Subcutaneous abdominal adipose tissue (tissue), 5 donors: ENCODE measurements around the gene NPY.

Experiments used
- H3K27ac ChIP-seq: one replicate; pipeline ENCODE4 v1.7.0; 2013; ENCODE audit warnings: low read depth, mild to moderate bottlenecking, inconsistent platforms, low read length, moderate library complexity
- H3K27me3 ChIP-seq, 5 donors: one replicate each; pipeline ENCODE4 v1.7.0; 2013; ENCODE audit warnings: low read length in 5 of 5, inconsistent platforms in 1 of 5; ENCODE audit not compliant: control insufficient read depth in 5 of 5, insufficient read depth in 4 of 5
- H3K36me3 ChIP-seq, 5 donors: one replicate each; pipeline ENCODE4 v1.7.0; 2013; ENCODE audit warnings: low read length in 5 of 5; ENCODE audit not compliant: control insufficient read depth in 5 of 5, insufficient read depth in 5 of 5
- H3K4me1 ChIP-seq, 5 donors: one replicate each; pipeline ENCODE4 v1.7.0; 2013; ENCODE audit warnings: low read length in 5 of 5, mild to moderate bottlenecking in 3 of 5, moderate library complexity in 1 of 5; ENCODE audit not compliant: control insufficient read depth in 5 of 5, insufficient read depth in 5 of 5
- H3K4me3 ChIP-seq, 5 donors: one replicate each; pipeline ENCODE4 v1.7.0; 2013; ENCODE audit warnings: low read length in 5 of 5, low read depth in 1 of 5
- H3K9ac ChIP-seq, 5 donors: one replicate each; pipeline ENCODE4 v1.7.0; 2013; ENCODE audit warnings: low read length in 5 of 5, mild to moderate bottlenecking in 4 of 5, moderate library complexity in 3 of 5
- H3K9me3 ChIP-seq, 5 donors: one replicate each; pipeline ENCODE4 v1.7.0; 2013; ENCODE audit warnings: low read length in 5 of 5; ENCODE audit not compliant: control insufficient read depth in 5 of 5
- donor health status: healthy.
- donor health status: healthy.
- donor health status: healthy.
- donor health status: healthy.
- donor health status: healthy.

NPY gene

GRCh38 chr7:24334627-24335026, 50.6 kb downstream of the NPY start:
- Histone ChIP-seq H3K36me3 (no peaks in the 10 kb centered on the region), H3K4me1 (no peaks in the 10 kb centered on the region), H3K9ac (no peak overlapping the region), H3K9me3 (no peaks in the 10 kb centered on the region), H3K27ac (no peak overlapping the region), H3K27me3 (peaks cover 0 to 5% (median 4%) of the 10 kb centered on the region in 5 donors), H3K4me3 (no peak overlapping the region)

GRCh38 chr7:24336461-24336860, 52.5 kb downstream of the NPY start:
- no peaks in the 10 kb centered on the region for H3K4me1 ChIP-seq
- no peaks in the 10 kb centered on the region for H3K36me3 ChIP-seq
- H3K27me3 ChIP-seq = peaks cover 0 to 5% (median 4%) of the 10 kb centered on the region in 5 donors
- H3K27ac ChIP-seq = no peak overlapping the region
- no peaks in the 10 kb centered on the region for H3K9me3 ChIP-seq
- no peak overlapping the region for H3K4me3 ChIP-seq
- no peak overlapping the region for H3K9ac ChIP-seq

DNA sequence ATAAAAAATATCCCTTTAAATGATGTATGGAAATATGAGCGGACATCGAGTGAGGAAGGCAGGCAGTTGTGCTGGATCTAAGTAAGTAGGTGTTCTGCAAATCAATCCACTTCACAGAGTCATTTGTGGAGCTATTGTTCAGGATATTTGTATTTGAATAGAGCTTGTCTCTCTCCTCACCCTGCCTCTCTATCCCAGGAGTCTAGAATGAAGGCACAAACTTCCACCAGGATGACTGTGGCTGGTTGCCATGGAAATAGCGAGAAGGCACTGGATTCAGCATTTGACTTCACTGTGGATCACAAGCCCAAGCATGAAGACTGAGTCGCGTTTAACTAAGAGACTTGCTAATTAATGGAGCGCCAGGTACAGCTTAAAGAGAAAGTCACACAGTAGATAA, 53.2 kb downstream of the NPY start:
- H3K27me3 ChIP-seq = peaks cover 0 to 5% (median 4%) of the 10 kb centered on the region in 5 donors
- no peaks in the 10 kb centered on the region for H3K36me3 ChIP-seq
- H3K9me3 ChIP-seq = no peaks in the 10 kb centered on the region
- no peaks in the 10 kb centered on the region for H3K4me1 ChIP-seq
- no peak overlapping the region for H3K4me3 ChIP-seq
- no peak overlapping the region for H3K9ac ChIP-seq
- no peak overlapping the region for H3K27ac ChIP-seq

GRCh38 chr7:24339575-24339974, 55.6 kb downstream of the NPY start:
- no peak overlapping the region for H3K27ac ChIP-seq
- no peaks in the 10 kb centered on the region for H3K9me3 ChIP-seq
- no peak overlapping the region for H3K9ac ChIP-seq
- H3K36me3 ChIP-seq = no peaks in the 10 kb centered on the region
- no peak overlapping the region for H3K4me3 ChIP-seq
- peaks cover 0 to 5% (median 4%) of the 10 kb centered on the region in 5 donors for H3K27me3 ChIP-seq
- no peaks in the 10 kb centered on the region for H3K4me1 ChIP-seq

DNA sequence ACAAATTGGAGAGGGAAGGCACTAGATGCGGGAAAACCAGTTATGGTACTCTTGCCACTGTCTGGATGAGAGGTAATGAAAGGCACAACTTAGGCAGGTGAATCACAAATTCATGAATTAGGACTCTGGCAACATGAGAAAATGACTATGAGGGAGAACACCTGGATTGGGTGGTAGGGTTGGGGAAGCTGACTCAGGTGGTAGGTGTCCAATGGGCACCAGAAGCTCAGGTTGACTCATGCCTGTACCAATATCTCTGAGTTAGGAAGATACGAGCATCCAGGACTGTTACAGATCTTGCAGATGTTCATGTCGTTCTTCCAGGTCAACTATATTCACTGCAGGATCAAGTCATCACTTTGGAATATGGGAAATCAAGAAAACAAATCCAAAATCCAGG, 56.7 kb downstream of the NPY start:
- peaks cover 0 to 5% (median 3%) of the 10 kb centered on the region in 5 donors for H3K27me3 ChIP-seq
- H3K27ac ChIP-seq = no peak overlapping the region
- H3K9ac ChIP-seq = no peak overlapping the region

More for the DNA sequence above, 56.7 kb downstream of the NPY start:
- Histone ChIP-seq H3K4me1 (no peaks in the 10 kb centered on the region), H3K4me3 (no peak overlapping the region), H3K36me3 (no peaks in the 10 kb centered on the region), H3K9me3 (no peaks in the 10 kb centered on the region)
